ENCODE data around the gene DNAH11.
"Not testable (repeated sequence)": the region's sequence is repeated elsewhere in the genome, so short reads cannot be mapped to it uniquely, and the experiment has no call there.

DNAH11 gene

DNA sequence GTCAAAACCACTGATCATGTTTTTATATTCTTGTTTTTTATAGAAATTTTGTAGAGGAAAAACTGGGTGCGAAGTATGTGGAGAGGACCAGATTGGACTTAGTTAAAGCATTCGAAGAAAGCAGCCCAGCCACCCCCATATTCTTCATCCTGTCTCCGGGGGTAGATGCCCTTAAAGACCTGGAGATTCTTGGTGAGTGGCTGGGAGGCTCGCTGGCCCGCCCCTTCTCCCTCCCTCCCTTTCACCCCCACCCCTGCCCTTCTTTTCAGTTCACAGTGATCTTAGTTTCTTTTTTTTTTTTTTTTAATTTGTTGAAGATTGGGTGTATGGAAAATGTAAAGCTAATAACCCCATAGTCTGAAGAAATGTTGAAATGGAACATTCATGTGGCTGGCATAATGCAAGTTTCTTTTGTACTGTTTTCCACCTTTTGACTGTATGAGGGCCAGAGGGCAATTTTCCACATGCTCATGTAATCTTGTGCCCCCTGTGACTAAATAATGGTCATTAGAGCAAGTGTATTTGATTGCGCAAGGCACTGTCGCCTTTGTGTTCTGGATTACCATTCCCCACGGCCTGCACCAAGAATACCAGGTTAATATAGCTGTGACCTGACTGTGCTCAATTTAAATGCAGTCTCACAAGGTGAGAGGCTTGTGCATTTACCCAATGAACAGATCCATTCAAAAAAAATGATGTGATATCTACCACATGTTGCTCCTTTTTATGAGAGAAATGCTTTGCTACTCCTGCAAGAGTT is 325.2 kb downstream of the DNAH11 start:
- no peak for DNase-seq (ENCODE audit: low spot score)
- Histone ChIP-seq H3K4me3 (no peak overlapping the region), H3K27ac (no peak overlapping the region)
- TF ChIP-seq, protein P1, sequence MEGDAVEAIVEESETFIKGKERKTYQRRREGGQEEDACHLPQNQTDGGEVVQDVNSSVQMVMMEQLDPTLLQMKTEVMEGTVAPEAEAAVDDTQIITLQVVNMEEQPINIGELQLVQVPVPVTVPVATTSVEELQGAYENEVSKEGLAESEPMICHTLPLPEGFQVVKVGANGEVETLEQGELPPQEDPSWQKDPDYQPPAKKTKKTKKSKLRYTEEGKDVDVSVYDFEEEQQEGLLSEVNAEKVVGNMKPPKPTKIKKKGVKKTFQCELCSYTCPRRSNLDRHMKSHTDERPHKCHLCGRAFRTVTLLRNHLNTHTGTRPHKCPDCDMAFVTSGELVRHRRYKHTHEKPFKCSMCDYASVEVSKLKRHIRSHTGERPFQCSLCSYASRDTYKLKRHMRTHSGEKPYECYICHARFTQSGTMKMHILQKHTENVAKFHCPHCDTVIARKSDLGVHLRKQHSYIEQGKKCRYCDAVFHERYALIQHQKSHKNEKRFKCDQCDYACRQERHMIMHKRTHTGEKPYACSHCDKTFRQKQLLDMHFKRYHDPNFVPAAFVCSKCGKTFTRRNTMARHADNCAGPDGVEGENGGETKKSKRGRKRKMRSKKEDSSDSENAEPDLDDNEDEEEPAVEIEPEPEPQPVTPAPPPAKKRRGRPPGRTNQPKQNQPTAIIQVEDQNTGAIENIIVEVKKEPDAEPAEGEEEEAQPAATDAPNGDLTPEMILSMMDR (IDR thresholded peaks at IDR 0.05): no peak

- TF ChIP-seq, protein P1 (IDR thresholded peaks at IDR 0.05): no peak
- no peak for DNase-seq (ENCODE audit: low spot score)
- Histone ChIP-seq H3K4me3 (no peak overlapping the region), H3K27ac (no peak overlapping the region)
Observed at GRCh38 chr7:21868576-21868850, 325.7 kb downstream of the DNAH11 start.

- H3K4me3 ChIP-seq: no peak overlapping the region
- TF ChIP-seq, protein P1 (IDR thresholded peaks at IDR 0.05): no peak
- no peak for DNase-seq (ENCODE audit: low spot score)
- H3K27ac ChIP-seq: no peak overlapping the region
Observed at GRCh38 chr7:21869785-21870402, 327.1 kb downstream of the DNAH11 start.

GRCh38 chr7:21883069-21883468 is 340.2 kb downstream of the DNAH11 start:
- Histone ChIP-seq H3K27ac (no peak overlapping the region), H3K4me3 (no peak overlapping the region)
- TF ChIP-seq, protein P1 (IDR thresholded peaks at IDR 0.05): no peak
- DNase-seq (ENCODE audit: low spot score): no peak

DNA sequence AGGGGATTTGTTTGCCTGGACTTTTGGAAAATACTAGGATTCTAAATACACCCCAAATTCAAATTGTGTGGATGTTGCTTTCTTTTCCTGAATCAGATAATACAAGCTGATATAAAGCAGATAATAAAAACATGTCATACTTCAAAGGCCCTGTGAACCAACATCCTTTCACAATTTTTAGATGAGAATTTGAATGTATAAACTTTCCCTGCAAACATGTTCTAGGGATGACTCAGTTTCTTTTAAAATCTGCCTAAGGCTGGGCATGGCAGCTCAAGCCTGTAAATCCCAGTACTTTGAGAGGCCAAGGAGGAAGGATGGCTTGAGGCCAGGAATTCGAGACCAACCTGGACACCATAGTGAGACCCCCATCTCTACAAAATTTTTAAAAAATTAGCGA is 340.7 kb downstream of the DNAH11 start:
- H3K27ac ChIP-seq; DNase-seq (ENCODE audit: low spot score): not testable (repeated sequence)

DNA sequence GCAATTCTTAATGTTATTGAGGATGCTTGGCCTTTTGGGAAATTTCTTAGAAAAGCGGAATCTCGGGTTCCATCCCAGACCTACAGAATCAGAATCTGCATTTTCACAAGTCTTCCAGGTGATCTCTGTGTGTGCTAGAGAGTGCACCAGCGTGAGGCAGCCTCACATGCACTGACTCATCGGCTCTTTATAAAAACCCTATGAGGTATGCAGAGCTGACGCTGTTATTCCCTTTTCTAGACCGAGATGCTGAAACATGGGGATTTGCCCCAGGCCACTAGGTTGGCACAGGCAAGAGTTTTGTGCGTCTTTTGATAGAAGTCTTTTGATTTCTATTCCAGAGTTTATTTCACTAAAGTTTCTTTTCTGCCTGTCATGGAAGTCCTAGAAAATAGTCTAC is 341.7 kb downstream of the DNAH11 start:
- TF ChIP-seq, protein P1 (IDR thresholded peaks at IDR 0.05): no peak
- Histone ChIP-seq H3K4me3 (no peak overlapping the region), H3K27ac (no peak overlapping the region)
- DNase-seq (ENCODE audit: low spot score): no peak

More for the DNA sequence above, 340.7 kb downstream of the DNAH11 start:
- not testable (repeated sequence) for H3K4me3 ChIP-seq

GRCh38 chr7:21886396-21886795 is 343.6 kb downstream of the DNAH11 start:
- DNase-seq (ENCODE audit: low spot score): no peak
- no peak overlapping the region for H3K4me3 ChIP-seq
- no peak overlapping the region for H3K27ac ChIP-seq
- TF ChIP-seq, protein P1 (IDR thresholded peaks at IDR 0.05): no peak
